ENCODE data around the gene NRXN3. TPM values are rescaled to one million over a fixed set of nuclear protein-coding genes. Genes with fewer than 3 reads are reported as not detected.
A peak's percentile ranks its signal among the peaks of the same experiment; 100 is the strongest.

Gene NRXN3
- total RNA-seq, 2 experiments from 2014 or later = not detected

DNA sequence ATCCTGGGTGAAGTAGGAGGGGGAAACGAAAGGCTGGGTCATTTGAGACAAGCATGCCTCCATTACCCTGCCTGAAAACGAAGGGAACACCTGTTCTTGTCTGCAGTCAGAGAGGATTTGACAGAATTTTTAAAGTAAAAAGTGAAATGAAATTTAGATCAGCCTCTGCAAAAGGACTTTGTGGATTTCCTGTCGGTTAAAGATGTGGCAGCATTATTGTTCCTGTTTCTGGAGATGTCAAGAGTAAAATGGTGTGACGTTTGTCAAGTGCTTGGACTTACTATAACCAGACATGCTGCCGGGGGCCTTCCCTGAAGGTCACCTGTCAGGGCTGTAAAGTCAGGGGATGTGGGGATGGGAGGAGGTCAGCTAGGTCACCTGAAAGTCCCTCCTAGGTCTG is 32.0 kb downstream of the NRXN3 start:
- Histone ChIP-seq H3K9me2 (ENCODE audit: insufficient read depth, low read length) (no peaks in the 10 kb centered on the region), H3K4me3 (ENCODE audit: low read depth, low read length, poor library complexity, severe bottlenecking) (no peak overlapping the region), H3K4me2 (ENCODE audit: low read length) (peak overlapping the region; percentile 17; the same call in 1 of the 2 replicates), H3K27ac (ENCODE audit: low read depth, low read length, poor library complexity, severe bottlenecking) (no peak overlapping the region), H4K20me1 (ENCODE audit: insufficient read depth, low read length) (no peaks in the 10 kb centered on the region), H3K9me3 (ENCODE audit: low read length) (no peaks in the 10 kb centered on the region), H3K36me3 (ENCODE audit: insufficient read depth, low read length) (no peaks in the 10 kb centered on the region), H2AFZ (ENCODE audit: low read length) (no peak overlapping the region), H3K79me2 (ENCODE audit: insufficient read depth, low read depth, low read length) (no peaks in the 10 kb centered on the region), H3K4me1 (ENCODE audit: insufficient read depth, low read length, poor library complexity, severe bottlenecking) (peaks cover 17% of the 10 kb centered on the region)
- CTCF ChIA-PET (ENCODE audit: unreplicated experiment) = no interaction called here
- POLR2A ChIA-PET = no interaction called here
- DNase-seq (ENCODE audit: low spot score) = peak; percentile 21
- no TSS peak for BruUV-seq (replicated peaks)
- no peak for TF ChIP-seq EZH2phosphoT487 (IDR thresholded peaks at IDR 0.05; ENCODE audit: borderline replicate concordance, low read depth, low read length)
- TF ChIP-seq, protein P1, sequence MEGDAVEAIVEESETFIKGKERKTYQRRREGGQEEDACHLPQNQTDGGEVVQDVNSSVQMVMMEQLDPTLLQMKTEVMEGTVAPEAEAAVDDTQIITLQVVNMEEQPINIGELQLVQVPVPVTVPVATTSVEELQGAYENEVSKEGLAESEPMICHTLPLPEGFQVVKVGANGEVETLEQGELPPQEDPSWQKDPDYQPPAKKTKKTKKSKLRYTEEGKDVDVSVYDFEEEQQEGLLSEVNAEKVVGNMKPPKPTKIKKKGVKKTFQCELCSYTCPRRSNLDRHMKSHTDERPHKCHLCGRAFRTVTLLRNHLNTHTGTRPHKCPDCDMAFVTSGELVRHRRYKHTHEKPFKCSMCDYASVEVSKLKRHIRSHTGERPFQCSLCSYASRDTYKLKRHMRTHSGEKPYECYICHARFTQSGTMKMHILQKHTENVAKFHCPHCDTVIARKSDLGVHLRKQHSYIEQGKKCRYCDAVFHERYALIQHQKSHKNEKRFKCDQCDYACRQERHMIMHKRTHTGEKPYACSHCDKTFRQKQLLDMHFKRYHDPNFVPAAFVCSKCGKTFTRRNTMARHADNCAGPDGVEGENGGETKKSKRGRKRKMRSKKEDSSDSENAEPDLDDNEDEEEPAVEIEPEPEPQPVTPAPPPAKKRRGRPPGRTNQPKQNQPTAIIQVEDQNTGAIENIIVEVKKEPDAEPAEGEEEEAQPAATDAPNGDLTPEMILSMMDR (conservative IDR thresholded peaks at IDR 0.05; ENCODE audit: low read length) = no peak
- intact Hi-C loops (cut with micrococcal nuclease; ENCODE audit: unreplicated experiment) = no loop called here

DNA sequence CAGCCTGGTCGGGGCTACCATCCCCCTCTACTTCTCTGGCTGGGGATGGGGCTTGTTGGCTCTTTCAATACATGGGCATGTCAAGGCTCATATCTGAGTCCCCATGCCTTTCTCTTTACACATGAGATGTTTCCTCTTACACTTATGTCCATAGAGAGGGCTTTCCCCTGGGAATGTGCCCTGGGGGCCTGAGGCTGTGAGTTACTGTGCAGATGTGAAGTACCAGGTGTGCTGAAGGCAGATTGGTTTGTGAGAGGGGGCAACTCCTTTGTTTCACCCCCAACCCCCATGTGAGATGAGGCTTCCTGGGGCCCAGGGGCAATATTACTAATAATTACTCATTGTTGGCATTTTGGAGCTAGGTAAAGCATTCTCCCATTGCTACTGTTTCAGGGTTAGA is 32.8 kb downstream of the NRXN3 start:
- TF ChIP-seq, protein P1 (conservative IDR thresholded peaks at IDR 0.05; ENCODE audit: low read length) = no peak
- TF ChIP-seq EZH2phosphoT487 (IDR thresholded peaks at IDR 0.05; ENCODE audit: borderline replicate concordance, low read depth, low read length) = no peak
- H3K4me1 ChIP-seq (ENCODE audit: insufficient read depth, low read length, poor library complexity, severe bottlenecking) = peaks cover 17% of the 10 kb centered on the region
- ChIA-PET CTCF (ENCODE audit: unreplicated experiment) (no interaction called here), POLR2A (interaction anchor here (0.7 kb wide), 1 partner anchor 57 kb away, joined by 3 read pairs; no protein-coding TSS in a partner anchor)
- no peak for DNase-seq (ENCODE audit: low spot score)
- no peaks in the 10 kb centered on the region for H3K9me3 ChIP-seq (ENCODE audit: low read length)
- H3K36me3 ChIP-seq (ENCODE audit: insufficient read depth, low read length) = no peaks in the 10 kb centered on the region
- H3K27ac ChIP-seq (ENCODE audit: low read depth, low read length, poor library complexity, severe bottlenecking) = no peak overlapping the region
- H3K9me2 ChIP-seq (ENCODE audit: insufficient read depth, low read length) = no peaks in the 10 kb centered on the region
- no peak overlapping the region for H2AFZ ChIP-seq (ENCODE audit: low read length)
- no peaks in the 10 kb centered on the region for H3K79me2 ChIP-seq (ENCODE audit: insufficient read depth, low read depth, low read length)
- H4K20me1 ChIP-seq (ENCODE audit: insufficient read depth, low read length) = no peaks in the 10 kb centered on the region
- intact Hi-C loops (cut with micrococcal nuclease; ENCODE audit: unreplicated experiment) = no loop called here
- H3K4me3 ChIP-seq (ENCODE audit: low read depth, low read length, poor library complexity, severe bottlenecking) = no peak overlapping the region
- BruUV-seq (replicated peaks) = no TSS peak
- H3K4me2 ChIP-seq (ENCODE audit: low read length) = peak overlapping the region; percentile 5; the same call in 1 of the 2 replicates

DNA sequence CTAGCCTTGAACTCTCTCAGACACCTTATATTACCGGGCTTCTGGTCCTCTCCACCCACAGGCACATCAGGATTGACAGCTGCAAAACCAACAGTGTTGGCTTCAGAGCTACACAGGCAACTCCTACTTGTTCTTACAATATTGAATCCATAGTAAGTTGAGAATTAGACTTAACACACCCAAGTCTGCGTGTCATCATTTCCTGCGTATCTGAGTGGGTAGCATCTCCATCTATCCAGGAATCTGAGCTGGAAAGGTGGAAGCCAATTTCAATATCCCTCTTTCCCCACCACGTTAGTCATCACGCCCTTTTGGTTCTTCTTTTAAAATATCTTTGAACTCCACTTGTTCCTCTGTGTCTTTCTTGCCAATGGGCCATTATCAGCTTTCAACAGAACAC is 37.2 kb downstream of the NRXN3 start:
- POLR2A ChIA-PET = no interaction called here
- Histone ChIP-seq H2AFZ (ENCODE audit: low read length) (no peak overlapping the region), H3K9me3 (ENCODE audit: low read length) (no peaks in the 10 kb centered on the region), H3K4me1 (ENCODE audit: insufficient read depth, low read length, poor library complexity, severe bottlenecking) (peaks cover 10% of the 10 kb centered on the region), H3K27ac (ENCODE audit: low read depth, low read length, poor library complexity, severe bottlenecking) (no peak overlapping the region), H4K20me1 (ENCODE audit: insufficient read depth, low read length) (no peaks in the 10 kb centered on the region), H3K36me3 (ENCODE audit: insufficient read depth, low read length) (no peaks in the 10 kb centered on the region), H3K4me3 (ENCODE audit: low read depth, low read length, poor library complexity, severe bottlenecking) (no peak overlapping the region), H3K4me2 (ENCODE audit: low read length) (no peak overlapping the region), H3K79me2 (ENCODE audit: insufficient read depth, low read depth, low read length) (no peaks in the 10 kb centered on the region), H3K9me2 (ENCODE audit: insufficient read depth, low read length) (no peaks in the 10 kb centered on the region)
- no peak for DNase-seq (ENCODE audit: low spot score)
- no TSS peak for BruUV-seq (replicated peaks)
- intact Hi-C loops (cut with micrococcal nuclease; ENCODE audit: unreplicated experiment) = no loop called here
- CTCF ChIA-PET (ENCODE audit: unreplicated experiment) = no interaction called here
- TF ChIP-seq, protein P1 (conservative IDR thresholded peaks at IDR 0.05; ENCODE audit: low read length) = no peak
- no peak for TF ChIP-seq EZH2phosphoT487 (IDR thresholded peaks at IDR 0.05; ENCODE audit: borderline replicate concordance, low read depth, low read length)
